ENCODE measurements around the gene ZBED1.
"Not testable (repeated sequence)": the region's sequence is repeated elsewhere in the genome, so short reads cannot be mapped to it uniquely, and the experiment has no call there.

DNA sequence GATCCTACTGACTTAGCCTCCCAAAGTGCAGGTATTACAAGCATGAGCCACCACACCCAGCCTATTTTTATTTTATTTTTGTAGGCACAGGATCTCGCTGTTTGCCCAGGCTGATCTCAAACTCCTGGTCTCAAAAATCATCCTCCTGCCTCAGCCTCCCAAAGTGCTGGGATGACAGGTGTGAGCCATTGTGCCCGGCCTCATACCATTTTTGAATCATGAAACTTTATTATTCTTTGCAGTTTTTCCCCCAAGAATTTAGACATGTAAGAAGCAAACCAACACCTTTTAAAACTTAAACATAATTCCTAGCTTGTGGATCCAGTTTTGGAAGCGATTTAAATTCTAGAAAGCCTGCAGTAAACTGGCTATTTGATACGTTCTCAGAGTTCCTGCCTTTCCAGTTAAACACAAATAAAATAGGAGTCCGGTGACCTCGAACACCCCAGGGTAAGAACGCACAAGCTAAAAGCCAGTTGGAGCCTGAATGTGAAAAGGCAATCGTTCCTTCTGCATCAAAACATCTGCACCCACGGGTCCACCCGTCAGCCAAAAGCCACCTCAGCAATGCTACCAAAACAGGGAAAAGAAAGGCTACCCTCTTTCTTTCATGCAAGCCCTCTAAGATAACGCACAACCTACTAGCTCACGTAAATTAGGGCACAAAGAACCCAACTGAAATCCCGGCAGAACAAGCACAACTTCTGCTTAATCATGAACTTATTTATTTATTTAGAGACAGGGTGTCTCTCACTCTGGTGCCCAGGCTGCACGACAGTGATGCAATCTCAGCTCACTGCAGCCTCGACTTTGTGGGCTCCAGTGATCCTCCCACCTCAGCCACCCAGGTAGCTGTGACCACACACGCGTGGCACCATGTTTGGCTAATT is 39.7 kb downstream of the ZBED1 start:
- TF ChIP-seq, protein P1, sequence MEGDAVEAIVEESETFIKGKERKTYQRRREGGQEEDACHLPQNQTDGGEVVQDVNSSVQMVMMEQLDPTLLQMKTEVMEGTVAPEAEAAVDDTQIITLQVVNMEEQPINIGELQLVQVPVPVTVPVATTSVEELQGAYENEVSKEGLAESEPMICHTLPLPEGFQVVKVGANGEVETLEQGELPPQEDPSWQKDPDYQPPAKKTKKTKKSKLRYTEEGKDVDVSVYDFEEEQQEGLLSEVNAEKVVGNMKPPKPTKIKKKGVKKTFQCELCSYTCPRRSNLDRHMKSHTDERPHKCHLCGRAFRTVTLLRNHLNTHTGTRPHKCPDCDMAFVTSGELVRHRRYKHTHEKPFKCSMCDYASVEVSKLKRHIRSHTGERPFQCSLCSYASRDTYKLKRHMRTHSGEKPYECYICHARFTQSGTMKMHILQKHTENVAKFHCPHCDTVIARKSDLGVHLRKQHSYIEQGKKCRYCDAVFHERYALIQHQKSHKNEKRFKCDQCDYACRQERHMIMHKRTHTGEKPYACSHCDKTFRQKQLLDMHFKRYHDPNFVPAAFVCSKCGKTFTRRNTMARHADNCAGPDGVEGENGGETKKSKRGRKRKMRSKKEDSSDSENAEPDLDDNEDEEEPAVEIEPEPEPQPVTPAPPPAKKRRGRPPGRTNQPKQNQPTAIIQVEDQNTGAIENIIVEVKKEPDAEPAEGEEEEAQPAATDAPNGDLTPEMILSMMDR (conservative IDR thresholded peaks at IDR 0.05 in 1 of 2, IDR thresholded peaks at IDR 0.05 in 1 of 2; ENCODE audit: low read depth in 1 of 2, low read length in 2 of 2): not testable (repeated sequence)
- TF ChIP-seq EZH2 (IDR thresholded peaks at IDR 0.05; ENCODE audit: low read length, missing control alignments): not testable (repeated sequence)
